Mammary epithelial cell (primary cell): Measurements from ENCODE around the gene PHLDB2.

ENCODE experiments used
- EZH2 ChIP-seq: IDR thresholded peaks from 2 replicates; pipeline ENCODE4 v1.6.1; 2012; ENCODE audit warnings: low read length, inconsistent platforms, borderline replicate concordance
- TF ChIP-seq, protein P1 (sequence below), 2 donors: IDR thresholded peaks in 1 of 2; conservative IDR thresholded peaks in 1 of 2; 2 replicates each; pipeline ENCODE4 v1.5.1; 2011 to 2012; ENCODE audit warnings: inconsistent platforms in 2 of 2, low read length in 2 of 2, mild to moderate bottlenecking in 2 of 2, control low read depth in 1 of 2, low read depth in 1 of 2; ENCODE audit not compliant: insufficient read depth in 1 of 2; ENCODE audit errors: extremely low read depth in 1 of 2

DNA sequence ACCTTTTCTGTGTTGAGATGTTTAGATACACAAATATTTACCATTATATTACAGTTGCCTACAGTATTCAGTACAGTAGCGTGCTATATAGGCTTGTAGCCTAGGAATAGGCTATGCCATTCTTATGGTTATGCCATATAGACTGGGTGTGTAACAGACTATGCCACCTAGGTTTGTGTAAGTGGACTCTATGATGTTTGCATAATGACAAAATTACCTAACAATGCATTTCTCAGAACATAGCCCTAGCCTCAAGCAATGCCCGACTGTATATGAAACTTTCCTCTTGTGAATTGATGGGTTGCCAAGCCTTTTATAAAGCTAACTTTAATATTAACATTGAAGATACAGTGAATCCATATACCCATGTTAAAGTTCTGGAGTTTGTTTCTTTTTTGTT, 10.3 kb upstream of the PHLDB2 start:
- TF ChIP-seq, protein P1, sequence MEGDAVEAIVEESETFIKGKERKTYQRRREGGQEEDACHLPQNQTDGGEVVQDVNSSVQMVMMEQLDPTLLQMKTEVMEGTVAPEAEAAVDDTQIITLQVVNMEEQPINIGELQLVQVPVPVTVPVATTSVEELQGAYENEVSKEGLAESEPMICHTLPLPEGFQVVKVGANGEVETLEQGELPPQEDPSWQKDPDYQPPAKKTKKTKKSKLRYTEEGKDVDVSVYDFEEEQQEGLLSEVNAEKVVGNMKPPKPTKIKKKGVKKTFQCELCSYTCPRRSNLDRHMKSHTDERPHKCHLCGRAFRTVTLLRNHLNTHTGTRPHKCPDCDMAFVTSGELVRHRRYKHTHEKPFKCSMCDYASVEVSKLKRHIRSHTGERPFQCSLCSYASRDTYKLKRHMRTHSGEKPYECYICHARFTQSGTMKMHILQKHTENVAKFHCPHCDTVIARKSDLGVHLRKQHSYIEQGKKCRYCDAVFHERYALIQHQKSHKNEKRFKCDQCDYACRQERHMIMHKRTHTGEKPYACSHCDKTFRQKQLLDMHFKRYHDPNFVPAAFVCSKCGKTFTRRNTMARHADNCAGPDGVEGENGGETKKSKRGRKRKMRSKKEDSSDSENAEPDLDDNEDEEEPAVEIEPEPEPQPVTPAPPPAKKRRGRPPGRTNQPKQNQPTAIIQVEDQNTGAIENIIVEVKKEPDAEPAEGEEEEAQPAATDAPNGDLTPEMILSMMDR (conservative IDR thresholded peaks at IDR 0.05 in 1 of 2, IDR thresholded peaks at IDR 0.05 in 1 of 2; ENCODE audit: extremely low read depth in 1 of 2, insufficient read depth in 1 of 2, low read depth in 1 of 2, low read length in 2 of 2), result no peak
- no peak for TF ChIP-seq EZH2
